ENCODE results near the gene COL4A3.

Gene COL4A3

DNA sequence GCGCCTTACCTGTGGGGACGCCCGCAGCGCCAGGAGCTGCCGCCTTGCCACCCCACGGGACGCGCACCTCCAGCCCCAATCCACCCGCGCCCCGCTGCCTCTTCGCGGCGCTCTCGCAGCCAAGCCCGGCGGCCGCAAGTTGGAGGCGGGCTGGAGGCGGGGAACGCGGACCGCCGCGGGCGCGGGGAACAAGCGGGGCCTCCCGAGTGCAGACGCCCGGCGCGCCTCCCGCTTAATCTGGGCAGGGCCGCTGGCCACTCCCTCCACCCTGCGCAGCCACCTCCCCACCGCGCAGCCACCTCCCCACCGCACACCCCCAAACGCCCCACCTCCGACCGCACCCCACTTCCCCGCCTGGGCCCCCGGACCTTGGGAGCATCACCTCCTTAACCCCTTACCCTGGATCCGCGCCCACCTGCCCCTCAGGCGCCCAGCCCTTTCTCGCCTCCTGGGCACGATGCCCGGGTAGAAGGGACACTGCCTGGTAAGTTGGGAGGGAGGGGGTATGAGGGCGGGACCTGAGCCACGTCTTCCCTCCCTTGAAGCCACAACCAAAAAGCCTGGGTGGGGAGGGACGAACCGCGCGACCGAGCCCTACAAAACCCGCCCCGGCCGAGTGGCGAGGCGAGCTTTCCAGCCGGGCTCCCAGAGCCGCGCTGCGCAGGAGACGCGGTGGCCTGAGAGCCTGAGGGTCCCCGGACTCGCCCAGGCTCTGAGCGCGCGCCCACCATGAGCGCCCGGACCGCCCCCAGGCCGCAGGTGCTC, at the start of gene COL4A3, which contains the start of gene COL4A4:
Gene COL4A3, plus strand, starts transcription at position 627 of the 765 bp plus-strand sequence. Its CDS starts 103 bp downstream, at position 730.
Gene COL4A4, minus strand, starts transcription at position 208 of the 765 bp plus-strand sequence. CDS start 16,722 bp downstream, outside the sequence.
- DNase-seq, result no peak

DNA sequence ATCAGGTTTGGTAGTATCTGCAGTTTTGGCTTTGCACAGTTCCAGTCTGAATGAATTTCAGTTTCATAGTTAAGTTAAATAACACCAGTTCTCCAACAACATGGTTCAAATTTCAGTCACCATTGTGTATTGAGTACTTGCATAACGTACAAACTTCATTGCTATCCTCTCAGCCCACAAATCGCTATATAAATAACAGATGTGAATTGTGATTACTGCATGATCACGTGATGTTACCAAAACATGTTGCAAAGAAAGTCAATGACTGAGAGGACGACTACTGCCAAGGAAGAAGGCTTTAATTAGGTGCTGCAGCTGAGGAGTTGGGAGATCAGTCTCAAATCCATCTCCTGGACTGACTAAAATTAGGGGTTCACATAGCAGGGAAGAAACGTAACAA, 48.7 kb upstream of the COL4A3 start:
- DNase-seq, result no peak

DNA sequence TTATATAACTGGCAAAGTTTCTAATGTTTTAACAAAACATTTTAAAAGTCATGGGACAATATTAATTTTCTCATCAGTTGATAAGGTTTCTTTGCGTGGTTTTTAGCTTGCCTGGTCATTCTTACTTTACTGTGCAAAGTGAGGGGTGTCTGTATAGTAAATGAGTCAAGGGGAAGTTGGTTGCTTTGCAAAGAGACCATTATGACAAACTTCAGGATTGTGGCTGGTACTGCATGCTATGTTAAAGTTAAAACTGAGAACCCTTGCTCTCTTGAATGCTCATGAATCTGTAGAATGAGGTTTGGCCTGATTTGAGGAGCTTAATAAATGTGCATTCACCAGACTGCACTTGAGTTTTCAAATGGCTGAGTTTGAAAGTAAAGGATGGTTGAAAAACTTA, 47.4 kb upstream of the COL4A3 start:
- DNase-seq, result no peak

DNA sequence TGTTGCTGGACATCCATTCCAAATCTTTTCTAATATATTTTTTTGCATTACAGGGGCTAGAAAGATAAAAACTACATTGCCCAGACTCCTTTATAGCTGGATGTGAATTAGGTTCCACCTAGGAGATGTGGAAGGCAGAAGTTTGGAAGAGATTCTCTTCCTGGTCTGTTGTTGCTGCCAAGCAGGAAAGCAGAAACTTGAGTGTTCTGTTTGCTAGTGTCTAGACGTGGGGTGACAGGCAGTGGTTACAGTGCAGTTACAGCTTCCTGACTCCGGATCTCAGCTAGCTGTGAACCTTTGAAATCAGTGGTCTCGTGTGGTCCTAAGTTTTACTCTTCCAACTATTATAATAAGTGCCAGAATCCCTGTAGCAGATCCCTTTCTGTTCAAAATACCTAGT, 46.6 kb upstream of the COL4A3 start:
- DNase-seq, result no peak

DNA sequence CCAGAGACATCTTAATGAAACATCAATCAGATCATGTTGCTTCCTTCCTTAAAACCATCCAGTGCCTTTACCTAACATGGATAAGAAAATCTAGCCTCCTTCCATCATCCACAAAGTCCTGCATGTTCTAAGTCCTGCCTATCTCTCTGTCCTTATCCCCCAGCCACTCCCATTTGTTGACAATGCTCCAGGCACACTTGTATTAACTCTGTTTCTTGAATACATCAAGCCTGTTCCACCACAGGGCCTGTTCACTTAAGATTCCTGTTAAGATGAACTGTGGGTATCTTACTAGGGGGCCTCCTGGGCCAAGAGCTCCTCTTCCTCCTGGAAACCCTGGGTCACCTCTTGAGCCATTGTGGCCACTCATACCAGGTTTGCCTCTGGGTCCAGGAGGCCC, 46.1 kb upstream of the COL4A3 start:
- DNase-seq, result no peak

DNA sequence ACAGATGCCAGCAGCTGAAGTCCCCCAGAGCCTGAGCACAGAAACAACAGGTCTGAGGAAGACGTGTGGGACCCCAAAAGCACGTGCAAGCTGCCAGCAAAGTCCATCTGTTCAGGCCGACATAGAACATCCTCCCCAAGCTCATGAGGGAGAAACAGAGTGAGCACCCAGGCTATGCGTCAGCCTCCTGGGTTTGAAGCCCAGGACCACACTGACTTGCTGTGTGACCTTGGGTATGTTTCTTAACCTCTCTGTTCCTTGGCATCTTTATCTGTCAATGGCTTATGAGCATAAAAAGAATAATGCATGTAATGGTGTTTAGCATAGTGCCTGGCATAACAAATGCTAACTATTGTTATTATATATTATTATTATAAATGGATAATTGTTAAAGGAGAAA, 40.7 kb upstream of the COL4A3 start:
- no peak for DNase-seq

DNA sequence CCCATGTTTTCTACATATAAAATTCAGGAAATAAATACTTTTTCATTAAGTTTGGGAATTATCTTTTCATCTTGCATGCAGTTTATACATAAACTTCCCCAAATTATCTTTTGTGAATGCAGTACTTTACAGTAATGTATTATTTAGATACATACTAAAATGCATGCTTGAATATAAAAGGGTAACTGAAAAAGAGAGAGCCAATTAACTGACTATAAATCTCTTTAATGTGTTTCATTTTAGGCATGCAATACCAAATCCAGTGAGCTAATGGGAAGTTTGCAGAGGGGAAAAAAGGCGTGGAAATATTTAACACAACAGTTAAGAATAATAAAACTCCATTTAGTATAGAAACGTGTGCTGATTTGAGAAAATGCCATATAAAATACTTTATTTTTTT, 39.6 kb upstream of the COL4A3 start:
- no peak for DNase-seq

DNA sequence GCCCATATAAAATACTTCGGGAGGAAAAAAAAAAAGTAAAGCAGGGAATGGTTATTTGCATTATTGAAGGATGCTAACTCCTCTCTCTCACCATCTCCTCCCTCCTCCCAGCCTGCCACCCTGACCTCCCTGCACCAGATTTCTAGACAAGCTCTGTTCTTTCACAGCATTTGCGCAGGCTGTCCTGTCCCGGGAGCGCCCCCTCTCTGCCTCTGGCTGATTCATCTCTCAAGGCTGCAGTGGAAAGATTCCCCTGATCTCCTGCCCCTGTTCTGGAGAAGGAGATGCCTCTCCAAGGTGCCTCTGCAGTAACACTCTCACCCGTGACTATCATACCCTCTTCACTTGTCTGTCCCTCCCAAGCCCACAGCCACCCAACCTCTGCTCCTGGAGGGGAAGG, 38.9 kb upstream of the COL4A3 start:
- DNase-seq, result no peak

DNA sequence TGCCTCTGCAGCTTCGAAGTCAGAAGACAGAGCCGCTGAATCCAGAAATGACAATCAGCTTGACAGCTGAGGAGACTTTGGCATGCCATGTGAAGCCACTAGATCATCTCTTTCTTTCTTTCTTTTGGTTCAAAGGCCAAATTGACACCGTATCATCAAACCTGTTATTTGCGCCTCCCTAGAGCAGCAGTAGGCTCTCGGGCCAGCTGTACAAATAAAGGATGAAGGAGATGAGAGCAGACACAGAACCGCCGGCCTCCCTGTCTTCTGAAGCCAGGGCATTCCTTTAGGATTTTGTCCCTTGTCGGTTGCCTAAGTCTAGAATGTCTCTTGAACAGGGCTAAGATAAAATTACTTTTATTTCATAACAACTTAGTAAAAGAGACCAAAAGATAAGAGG, 37.2 kb upstream of the COL4A3 start:
- no peak for DNase-seq

DNA sequence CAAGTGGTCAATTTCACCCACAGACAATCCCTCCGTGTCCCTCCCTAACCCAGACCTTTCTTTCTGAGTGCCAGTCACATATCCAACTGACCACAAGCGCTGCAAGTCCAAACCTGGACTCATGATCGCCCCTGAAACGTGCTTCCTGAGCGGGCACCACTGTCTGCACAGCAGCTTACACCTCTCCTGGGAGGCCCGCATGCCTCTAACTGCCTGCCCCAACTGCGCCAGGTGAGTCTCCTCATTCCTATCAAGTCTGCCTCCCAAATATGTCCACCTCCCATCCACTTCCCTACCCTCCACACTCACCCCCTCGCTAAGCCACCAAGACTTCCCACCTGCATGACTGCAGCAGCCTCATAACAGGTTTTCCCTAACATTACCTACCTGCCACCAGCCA, 33.8 kb upstream of the COL4A3 start:
- DNase-seq, result no peak

DNA sequence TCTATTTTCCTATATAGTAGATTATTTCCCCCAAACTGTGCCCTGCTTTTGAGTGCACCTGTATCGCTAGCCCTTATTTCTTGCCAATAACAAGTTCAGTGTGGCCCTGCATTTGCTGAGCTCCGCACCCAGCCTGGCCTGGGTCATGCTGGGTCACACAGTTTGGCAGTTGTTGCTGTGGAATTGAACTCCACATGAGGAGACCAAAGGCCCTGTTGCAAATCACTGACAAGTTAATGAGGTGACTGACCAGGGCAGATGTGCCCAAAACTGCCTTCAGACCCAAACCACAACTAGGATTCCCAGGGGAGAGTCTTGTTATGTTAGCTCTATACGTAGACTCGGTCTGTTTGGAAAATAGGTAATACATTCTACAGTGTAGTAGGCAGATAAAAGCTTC, 31.4 kb upstream of the COL4A3 start:
- no peak for DNase-seq

DNA sequence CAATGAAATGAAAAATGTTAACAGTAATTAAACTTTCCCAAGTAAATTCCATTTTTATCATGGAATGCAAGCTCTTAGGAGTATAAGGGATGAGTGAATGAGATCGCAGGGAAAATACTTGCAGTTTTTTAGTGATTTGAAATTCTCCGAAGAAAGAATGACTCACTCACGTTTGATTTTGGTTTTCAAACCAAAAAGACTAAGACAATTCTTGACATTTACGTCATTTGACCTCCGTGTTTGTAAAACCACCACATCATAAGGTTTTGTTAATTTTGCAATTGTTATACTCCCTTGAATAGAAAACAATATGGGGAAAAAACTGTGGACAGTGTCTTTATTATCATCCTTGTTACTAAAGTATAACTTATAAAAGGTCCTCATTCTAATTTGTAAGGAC, 29.8 kb upstream of the COL4A3 start:
- no peak for DNase-seq

DNA sequence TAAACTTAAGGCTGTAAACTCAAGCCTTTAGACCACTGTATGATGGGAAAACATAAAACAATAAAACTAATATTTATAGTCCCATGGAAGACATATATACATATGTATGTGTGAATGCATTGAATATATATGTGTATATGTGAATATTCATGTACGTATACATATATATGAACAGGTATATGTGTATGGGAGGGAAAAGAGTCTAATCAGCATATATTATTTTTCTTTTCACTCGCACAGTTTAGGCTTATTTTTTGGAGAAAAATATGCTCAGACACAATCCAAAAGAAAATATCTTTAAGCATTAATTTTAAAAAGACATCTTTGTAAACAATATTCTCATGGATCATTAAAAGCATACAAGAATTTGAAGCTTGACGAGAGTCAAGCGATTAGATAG, 23.1 kb upstream of the COL4A3 start:
- DNase-seq, result no peak

DNA sequence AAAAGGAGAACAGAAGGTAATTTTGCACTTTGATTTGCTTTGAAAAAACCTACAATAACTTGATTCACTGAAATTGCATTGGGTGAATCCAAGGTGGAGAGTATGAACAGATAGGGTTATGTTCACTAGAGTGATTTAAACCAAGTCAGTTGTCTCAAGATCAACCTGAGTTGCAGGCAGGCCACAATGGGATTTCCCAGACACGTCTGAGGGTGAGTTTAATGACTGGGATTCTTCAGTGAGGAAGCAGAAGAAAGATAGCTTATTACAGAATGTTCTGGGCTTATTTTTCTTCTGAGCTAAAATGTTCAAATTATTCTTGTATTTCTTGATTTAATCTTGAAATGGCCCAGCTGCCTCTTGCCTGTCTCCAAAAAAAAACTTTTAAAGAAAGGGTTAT, 20.5 kb upstream of the COL4A3 start:
- no peak for DNase-seq

DNA sequence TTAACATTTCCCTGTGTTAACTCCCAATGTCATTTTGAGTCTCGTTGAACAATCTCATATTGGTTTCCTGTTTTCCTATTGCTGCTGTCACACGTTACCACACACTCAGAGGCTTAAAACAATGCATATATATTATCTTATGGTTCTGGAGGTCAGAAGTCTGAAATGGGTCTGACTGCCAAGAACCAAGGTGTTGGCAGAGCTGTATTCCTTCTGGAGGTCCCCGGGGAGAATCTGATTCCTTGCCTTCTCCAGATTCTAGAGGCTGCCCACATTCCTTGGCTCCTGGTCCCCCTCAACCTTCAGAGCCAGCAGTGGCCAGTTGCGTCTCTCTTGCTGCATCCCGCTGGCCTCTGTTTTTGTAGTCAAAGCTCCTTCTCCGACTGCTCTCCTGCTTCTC, 18.0 kb upstream of the COL4A3 start:
- no peak for DNase-seq

DNA sequence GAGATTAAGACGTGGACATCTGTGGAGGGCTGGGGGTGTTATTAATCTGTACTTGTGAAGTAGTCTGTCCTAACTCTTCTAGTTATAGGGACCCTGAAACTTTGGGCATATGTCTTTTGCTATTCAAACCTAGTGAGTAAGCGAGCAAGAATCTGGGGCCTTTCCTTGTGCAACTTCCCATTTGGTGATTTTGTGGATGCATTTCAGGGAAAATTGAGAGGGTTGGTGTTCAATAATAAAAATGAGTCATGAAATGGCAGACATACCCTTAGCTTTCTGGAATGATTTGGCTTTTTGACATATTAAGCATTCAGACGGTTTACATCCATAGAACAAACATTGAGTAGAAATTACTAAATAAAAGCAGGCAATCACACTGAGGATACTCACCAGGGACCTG, 17.4 kb upstream of the COL4A3 start:
- DNase-seq, result no peak

DNA sequence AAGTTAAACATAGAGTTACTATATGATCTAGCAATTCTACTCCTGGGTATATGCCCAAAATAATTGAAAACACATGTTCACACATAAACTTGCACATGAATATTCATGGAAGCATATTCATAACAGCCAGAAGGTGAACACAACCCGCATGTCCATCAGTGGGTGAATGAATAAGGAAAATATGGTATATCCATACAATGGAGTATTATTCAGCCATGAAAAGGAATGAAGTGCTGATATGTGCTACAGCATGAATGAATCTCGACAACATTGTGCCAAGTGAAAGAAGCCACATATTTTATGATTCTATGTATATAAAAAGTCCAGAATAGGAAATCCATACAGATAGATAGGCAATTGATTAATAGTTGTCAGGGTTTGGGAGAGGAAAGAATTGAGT, 16.3 kb upstream of the COL4A3 start:
- DNase-seq, result no peak

DNA sequence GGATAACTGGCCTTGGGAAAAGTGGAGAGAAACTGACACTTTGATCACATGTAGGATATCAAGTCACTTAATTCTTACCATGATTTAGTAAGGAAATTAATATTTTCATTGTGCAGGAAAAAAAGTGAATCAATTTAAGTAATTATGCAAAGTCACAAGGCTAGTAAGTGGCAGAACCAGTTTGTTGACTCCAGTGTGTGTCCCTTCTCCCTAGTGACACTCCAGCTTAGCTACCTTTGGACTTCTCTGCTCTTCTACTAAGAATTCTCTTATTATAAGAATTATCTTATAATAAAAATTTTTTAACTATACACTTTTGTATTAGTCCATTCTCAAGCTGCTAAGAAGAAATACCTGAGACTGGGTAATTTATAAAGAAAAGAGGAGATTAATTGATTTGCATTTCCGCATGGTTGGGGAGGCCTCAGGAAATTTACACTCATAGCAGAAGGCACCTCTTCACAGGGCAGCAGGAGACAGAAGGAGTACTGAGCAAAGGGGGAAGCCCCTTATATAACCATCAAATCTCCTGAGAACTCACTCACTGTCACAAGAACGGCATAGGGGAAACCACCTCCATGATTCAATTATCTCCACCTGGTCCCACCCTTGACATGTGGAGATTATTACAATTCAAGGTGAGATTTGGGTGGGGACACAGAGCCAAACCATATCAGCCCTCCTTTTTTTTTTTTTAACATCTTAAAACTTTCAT, 14.0 kb upstream of the COL4A3 start:
- DNase-seq, result no peak

DNA sequence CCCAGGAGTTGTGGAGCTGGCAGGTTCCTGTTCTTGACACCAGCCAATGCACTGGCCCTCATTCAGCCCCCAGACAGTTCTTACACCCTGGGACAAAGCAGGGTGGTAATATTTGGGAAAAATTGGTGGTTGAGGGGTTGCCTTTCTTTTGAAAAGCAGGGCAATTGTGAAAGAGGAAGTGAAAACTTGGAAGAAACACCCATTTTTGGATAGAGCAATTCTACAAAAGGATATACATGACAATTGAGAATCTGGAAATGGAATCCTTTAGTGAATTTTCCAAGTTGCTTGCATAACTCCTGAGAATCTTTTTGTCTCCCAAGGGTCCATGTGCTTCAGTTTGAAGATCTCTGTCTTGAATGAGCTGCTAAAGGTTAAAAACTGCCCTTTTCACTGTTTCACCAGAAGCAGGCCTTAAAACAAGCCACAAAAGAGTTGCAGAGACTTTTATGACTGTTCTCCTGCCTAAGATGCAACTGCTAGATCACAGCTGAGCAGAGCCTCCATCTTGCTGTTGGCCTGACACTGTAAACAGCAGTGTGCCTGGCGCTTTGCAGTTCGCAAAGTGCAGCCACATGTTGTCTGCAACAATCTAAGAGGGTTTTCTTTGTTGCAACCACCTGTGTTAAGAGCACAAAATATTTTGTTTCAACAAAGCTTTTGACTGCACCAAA, 12.2 kb upstream of the COL4A3 start:
- no peak for DNase-seq

DNA sequence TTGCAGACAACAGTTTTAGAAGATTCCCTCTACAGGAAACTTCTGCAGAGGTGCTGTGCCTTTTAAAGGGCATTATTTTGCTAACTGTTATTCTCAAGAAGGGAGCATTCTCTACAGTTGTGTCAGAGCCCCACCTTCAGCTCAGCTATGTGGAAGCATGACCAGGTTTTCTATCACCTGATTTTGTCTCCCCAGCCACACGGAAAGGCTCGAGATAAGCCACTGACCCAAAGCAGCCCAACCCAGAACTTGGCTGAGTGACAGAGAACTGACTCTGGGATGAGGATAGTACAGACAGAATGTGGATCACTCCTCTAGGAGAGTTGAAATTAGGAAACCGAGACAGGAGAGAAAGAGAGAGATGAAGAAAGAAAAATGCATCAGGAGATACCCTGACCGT, 11.1 kb upstream of the COL4A3 start:
- DNase-seq, result no peak

DNA sequence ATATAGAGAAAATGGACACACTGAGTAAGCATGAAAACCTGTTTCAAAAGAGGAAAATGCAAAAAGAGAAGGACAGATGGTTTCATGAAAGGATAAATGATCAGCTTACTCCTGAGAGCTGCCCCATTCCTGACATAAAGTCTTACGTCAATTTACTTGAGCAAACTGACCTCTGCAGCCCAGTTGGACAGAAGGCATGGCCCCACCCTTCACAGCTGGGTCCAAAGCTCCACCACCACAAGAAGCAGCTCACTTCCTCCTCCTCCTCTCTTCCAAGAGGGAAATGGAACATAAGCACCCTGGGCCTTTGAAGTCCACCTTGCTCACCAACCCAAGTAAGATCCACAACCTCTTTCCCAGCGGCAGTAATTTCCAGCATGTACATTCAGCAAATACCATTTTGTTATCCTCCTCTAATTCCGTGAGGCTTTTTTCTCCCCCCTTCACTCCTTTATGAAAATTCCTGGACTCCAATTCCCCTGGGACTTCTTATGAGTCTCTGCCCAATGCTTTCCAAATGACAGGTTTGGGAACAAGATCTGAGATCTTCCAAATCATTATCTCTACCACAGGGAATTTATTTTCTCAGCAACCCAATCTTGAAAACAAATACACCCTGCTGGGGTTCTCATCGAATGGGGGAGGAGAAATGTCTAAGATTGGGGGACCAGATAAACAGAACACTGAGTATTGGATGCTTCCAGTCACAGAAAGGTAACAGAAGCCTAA, 10.5 kb upstream of the COL4A3 start:
- DNase-seq, result no peak

DNA sequence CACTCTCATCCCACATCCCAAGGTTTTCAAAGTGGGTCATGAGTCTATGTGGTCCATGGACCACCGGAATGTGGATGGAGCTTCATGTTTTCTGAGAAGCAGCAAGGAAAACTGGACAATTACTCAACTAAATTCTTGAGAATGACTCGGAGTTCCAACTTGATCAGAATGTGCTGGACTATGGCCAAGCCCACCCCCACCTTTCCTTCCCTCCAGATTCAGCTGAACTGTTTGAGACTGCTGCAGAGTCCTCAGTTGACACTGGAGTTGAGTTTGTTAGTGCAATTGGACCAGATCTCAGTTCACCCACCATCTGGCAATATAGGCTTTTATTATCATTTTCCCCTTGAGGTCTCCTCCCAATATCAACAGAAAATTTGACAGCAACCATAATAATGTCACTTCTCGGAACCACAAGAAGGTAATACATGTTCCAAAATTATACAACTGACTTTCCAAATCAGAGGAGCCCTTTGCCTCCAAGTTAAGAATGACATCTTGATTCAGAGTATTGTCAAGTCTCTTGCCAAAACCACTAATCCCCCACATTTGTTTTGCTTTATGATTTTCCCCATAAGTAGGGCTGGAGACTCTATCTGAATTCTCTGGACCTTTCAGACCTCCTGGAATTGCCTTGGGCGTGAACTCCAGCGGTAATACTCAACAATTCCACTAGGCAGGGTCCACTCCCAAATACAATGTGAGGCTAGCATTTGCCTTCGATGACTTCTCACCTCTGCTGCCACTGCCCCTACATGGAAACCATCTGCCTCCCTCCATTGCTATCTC, 9.2 kb upstream of the COL4A3 start:
- no peak for DNase-seq

Measured in activated T-cell treated with anti-CD3 and anti-CD28 coated beads, Interleukin-2, amount 50 U/mL, for 1 hour (primary cell).